Stimulated activated CD4-positive, alpha-beta T cell treated with anti-CD3 and anti-CD28 coated beads, Interleukin-15, amount 100 ng/mL, for 24 hours (primary cell): Measurements from ENCODE around the gene RERE.

ENCODE experiments used
- DNase-seq: peaks from one replicate; pipeline ENCODE4 v3.0.0-alpha.2; 2020

Gene RERE

GRCh38 chr1:8355439-8356255, 461.8 kb downstream of the RERE start:
- no peak for DNase-seq

- no peak for DNase-seq
Measured at GRCh38 chr1:8354038-8354437, 463.4 kb downstream of the RERE start.

- no peak for DNase-seq
Measured at GRCh38 chr1:8352886-8353785, 464.3 kb downstream of the RERE start.

- DNase-seq: no peak
Measured at GRCh38 chr1:8352471-8352845, 465.0 kb downstream of the RERE start.

GRCh38 chr1:8351693-8352470, 465.6 kb downstream of the RERE start:
- DNase-seq: peak; percentile 32

GRCh38 chr1:8350914-8351684, 466.3 kb downstream of the RERE start:
- no peak for DNase-seq

GRCh38 chr1:8349961-8350360, 467.5 kb downstream of the RERE start:
- no peak for DNase-seq

GRCh38 chr1:8349473-8349865, 468.0 kb downstream of the RERE start:
- DNase-seq: no peak

GRCh38 chr1:8348777-8349472, 468.5 kb downstream of the RERE start:
- peak; percentile 76 for DNase-seq

GRCh38 chr1:8348047-8348776, 469.2 kb downstream of the RERE start:
- no peak for DNase-seq

- DNase-seq: no peak
Measured at GRCh38 chr1:8347635-8348034, 469.8 kb downstream of the RERE start.

GRCh38 chr1:8345621-8346415, 471.6 kb downstream of the RERE start:
- DNase-seq: no peak

GRCh38 chr1:8344893-8345507, 472.4 kb downstream of the RERE start:
- DNase-seq: no peak

- no peak for DNase-seq
Measured at GRCh38 chr1:8343464-8344001, 473.9 kb downstream of the RERE start.

GRCh38 chr1:8343044-8343443, 474.4 kb downstream of the RERE start:
- DNase-seq: no peak

GRCh38 chr1:8342325-8342724, 475.1 kb downstream of the RERE start:
- no peak for DNase-seq

GRCh38 chr1:8340448-8340847, 477.0 kb downstream of the RERE start:
- no peak for DNase-seq

GRCh38 chr1:8339203-8339600, 478.2 kb downstream of the RERE start:
- no peak for DNase-seq

- DNase-seq: no peak
Measured at GRCh38 chr1:8338526-8339202, 478.8 kb downstream of the RERE start.
